Hepatic stellate cell (primary cell): Measurements from ENCODE around the gene CELA3B.
"Not testable (repeated sequence)": the region's sequence is repeated elsewhere in the genome, so short reads cannot be mapped to it uniquely, and the experiment has no call there.

Source experiments
- DNase-seq: peaks from one replicate; pipeline ENCODE4 v3.0.0; 2011; ENCODE audit warnings: low spot score

CELA3B gene

GRCh38 chr1:21980515-21981220, 3.8 kb downstream of the CELA3B start:
- not testable (repeated sequence) for DNase-seq

GRCh38 chr1:21981253-21981652, 4.4 kb downstream of the CELA3B start:
- not testable (repeated sequence) for DNase-seq

GRCh38 chr1:21982122-21982521, 5.3 kb downstream of the CELA3B start:
- not testable (repeated sequence) for DNase-seq

- DNase-seq = not testable (repeated sequence)
These were observed 6.7 kb downstream of the CELA3B start for GRCh38 chr1:21983539-21983938.

GRCh38 chr1:21985893-21986292, 9.1 kb downstream of the CELA3B start:
- not testable (repeated sequence) for DNase-seq

- DNase-seq = not testable (repeated sequence)
These were observed 9.6 kb downstream of the CELA3B start for GRCh38 chr1:21986386-21986785.

GRCh38 chr1:21989672-21990393, 13.0 kb downstream of the CELA3B start:
- DNase-seq = not testable (repeated sequence)

- DNase-seq = not testable (repeated sequence)
These were observed 15.4 kb downstream of the CELA3B start for GRCh38 chr1:21992186-21992585.

GRCh38 chr1:21994716-21995115, 17.9 kb downstream of the CELA3B start:
- DNase-seq = not testable (repeated sequence)

GRCh38 chr1:21996663-21996970, 19.8 kb downstream of the CELA3B start:
- not testable (repeated sequence) for DNase-seq

- not testable (repeated sequence) for DNase-seq
These were observed 21.2 kb downstream of the CELA3B start for GRCh38 chr1:21997891-21998623.

GRCh38 chr1:21998624-21999294, 21.9 kb downstream of the CELA3B start:
- DNase-seq = not testable (repeated sequence)

- not testable (repeated sequence) for DNase-seq
These were observed 22.8 kb downstream of the CELA3B start for GRCh38 chr1:21999645-22000044.

- DNase-seq = no peak
These were observed 24.6 kb downstream of the CELA3B start, which contains the start of gene CELA3A for GRCh38 chr1:22001409-22001808. Gene CELA3A, plus strand, starts transcription at chr1:22001657. Its CDS starts 18 bp downstream, at chr1:22001675.

GRCh38 chr1:22002461-22002860, 25.6 kb downstream of the CELA3B start:
- DNase-seq = not testable (repeated sequence)

- DNase-seq = not testable (repeated sequence)
These were observed 26.1 kb downstream of the CELA3B start for GRCh38 chr1:22002875-22003274.

GRCh38 chr1:22003959-22004358, 27.1 kb downstream of the CELA3B start:
- DNase-seq = not testable (repeated sequence)

GRCh38 chr1:22005261-22006149, 28.7 kb downstream of the CELA3B start:
- not testable (repeated sequence) for DNase-seq

GRCh38 chr1:22006736-22007135, 29.9 kb downstream of the CELA3B start:
- DNase-seq = not testable (repeated sequence)

GRCh38 chr1:22007262-22007661, 30.4 kb downstream of the CELA3B start:
- DNase-seq = not testable (repeated sequence)

- not testable (repeated sequence) for DNase-seq
These were observed 32.7 kb downstream of the CELA3B start for GRCh38 chr1:22009566-22009965.
